T follicular helper cell (primary cell): ENCODE measurements around the gene MYOM3.

Experiments
- DNase-seq: peaks from one replicate; pipeline ENCODE4 v3.0.0-alpha.2; 2020; ENCODE audit warnings: low read depth

The MYOM3 gene

GRCh38 chr1:24138476-24139221 lies 26.7 kb upstream of the MYOM3 start:
- DNase-seq, result no peak

- DNase-seq, result no peak
Observed at GRCh38 chr1:24136956-24137539, 25.1 kb upstream of the MYOM3 start.

- no peak for DNase-seq
Observed at GRCh38 chr1:24134376-24134775, 22.4 kb upstream of the MYOM3 start.

GRCh38 chr1:24133819-24134218 lies 21.9 kb upstream of the MYOM3 start:
- DNase-seq, result no peak

DNA sequence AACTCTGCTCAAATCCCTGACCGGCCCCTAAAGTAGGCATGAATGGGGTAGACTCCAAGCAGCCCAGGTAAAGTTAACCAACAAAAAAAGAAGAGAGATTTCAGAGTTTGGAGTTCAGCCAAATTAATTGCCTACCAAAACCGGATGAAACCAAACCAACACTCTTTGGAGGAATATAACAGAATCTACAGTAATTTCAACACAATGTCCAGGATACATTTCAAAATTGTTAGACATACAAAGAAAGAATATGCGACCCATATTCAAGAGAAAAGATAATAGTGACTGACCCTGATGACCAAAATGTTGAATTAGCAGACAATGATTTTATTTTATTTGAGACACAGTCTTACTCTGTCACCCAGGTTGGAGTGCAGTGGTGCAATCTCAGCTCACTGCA lies 18.4 kb upstream of the MYOM3 start:
- DNase-seq, result no peak

GRCh38 chr1:24127801-24128363 lies 15.9 kb upstream of the MYOM3 start:
- DNase-seq, result no peak

GRCh38 chr1:24127134-24127800 lies 15.3 kb upstream of the MYOM3 start:
- no peak for DNase-seq

- no peak for DNase-seq
Observed at GRCh38 chr1:24126672-24127023, 14.7 kb upstream of the MYOM3 start.

DNA sequence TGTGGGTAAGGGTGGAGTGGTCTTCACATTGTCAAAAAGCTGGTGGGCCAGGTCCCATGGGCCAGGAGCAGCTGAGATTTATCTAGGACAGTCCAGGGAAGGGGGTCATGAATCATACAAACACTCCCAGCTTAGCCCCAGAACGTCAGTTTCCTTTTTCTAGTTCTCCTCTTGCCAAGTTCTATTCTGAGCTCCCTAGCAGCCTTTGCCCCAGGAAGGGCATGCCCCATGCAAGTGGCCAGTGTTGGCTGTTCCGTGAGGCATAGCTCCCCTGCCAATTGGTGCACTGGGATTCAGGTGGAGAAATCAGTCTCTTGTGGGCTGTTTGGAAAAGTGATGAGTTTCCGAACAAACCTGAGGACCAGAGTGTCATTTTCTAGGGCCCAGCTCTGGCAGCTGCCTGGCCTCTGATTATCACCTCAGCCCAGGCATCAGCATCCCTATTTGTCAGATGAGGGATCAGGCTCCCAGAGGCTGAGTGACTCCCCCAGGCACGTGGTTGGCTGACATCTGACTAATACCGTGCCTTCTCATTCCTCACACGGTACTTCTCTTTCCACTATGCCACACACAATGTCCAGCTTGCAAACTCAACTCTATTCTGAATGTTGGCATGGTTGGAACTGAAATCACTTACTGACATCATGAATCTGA lies 14.2 kb upstream of the MYOM3 start:
- DNase-seq, result no peak

GRCh38 chr1:24125456-24125855 lies 13.5 kb upstream of the MYOM3 start:
- DNase-seq, result no peak

DNA sequence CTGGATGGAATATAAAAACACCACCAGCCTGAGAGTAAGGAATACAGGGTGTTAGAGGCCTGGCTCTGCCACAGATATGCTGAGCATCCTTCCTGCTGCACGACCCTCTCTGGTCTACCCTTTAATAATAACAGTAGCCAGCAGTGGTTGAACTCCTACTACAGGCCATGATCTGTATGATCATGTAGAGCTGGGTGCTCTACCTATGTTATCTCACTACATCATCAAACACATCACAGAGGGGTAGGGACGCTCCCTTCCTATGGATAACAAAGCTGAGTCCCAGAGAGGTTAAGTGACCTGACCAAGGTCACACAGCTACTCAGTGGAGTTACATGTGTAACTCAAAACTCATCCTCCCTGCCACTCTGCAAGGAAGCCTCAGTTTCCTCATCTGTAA lies 13.0 kb upstream of the MYOM3 start:
- no peak for DNase-seq

GRCh38 chr1:24123611-24124010 lies 11.7 kb upstream of the MYOM3 start:
- no peak for DNase-seq

- DNase-seq, result no peak
Observed at GRCh38 chr1:24122776-24123175, 10.8 kb upstream of the MYOM3 start.

- no peak for DNase-seq
Observed at GRCh38 chr1:24121406-24121805, 9.5 kb upstream of the MYOM3 start.

DNA sequence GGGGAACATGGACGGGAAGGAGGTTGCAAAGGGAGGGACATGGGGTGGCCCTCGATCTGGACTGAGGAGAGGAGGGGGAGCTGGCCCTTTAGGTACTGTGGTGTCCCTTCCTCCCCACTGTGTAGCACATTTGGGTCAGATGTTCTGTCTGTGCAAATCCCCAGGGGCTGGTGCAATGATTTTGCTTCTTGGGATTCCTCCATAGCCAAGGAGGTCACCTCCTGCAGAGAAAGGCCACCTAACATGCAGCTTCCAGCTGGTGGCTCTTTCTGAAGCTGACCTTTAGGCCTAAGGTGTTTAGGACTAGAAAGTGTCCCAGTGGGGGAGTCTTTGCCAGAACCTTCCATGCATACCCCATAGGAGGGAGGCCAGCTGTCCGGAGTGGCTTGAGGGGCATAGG lies 9.0 kb upstream of the MYOM3 start:
- no peak for DNase-seq

DNA sequence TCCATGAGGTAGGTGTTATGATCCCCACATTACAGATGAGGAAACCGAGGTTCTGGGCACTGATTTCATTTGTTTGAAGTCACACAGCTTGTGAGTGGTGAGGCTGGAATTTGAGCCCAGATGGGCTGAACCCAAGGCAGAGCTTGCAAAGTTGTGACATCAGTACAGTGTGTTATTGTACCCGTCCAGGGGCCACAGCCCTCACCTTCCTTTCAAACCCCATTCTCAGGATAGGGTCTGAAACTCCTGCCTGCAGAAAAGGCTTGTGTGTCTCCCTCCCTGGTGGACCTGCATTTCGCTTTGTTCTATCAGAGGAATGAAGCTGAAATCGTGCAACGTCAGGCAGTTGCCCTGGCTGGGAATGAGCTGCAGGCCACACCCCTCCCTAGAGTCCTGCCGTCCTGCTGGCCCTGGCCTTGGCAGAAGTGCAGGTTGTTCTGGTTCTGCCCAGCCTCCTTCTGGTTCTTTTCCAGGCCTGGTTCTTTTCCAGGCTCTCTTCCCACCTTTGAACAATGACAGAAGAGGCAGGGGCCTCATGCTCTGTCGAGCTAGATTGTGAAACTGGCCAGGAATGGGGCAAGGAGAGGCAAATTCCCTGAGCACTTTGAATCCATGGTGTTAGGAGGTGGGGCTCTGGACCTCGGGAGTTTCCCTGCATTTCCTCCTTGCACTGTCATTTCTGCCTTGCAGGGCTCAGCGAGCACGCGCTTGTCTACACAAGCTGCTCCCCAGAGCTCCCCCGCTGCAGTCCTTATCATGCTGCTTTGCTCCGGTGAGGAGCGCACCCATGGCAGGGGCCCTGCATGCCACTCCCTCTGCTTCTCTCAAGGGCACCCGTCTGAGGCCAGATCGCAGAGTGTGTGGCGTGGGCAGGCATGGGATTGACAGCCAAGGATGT lies 8.2 kb upstream of the MYOM3 start:
- DNase-seq, result no peak

GRCh38 chr1:24119489-24119858 lies 7.5 kb upstream of the MYOM3 start:
- no peak for DNase-seq

GRCh38 chr1:24118410-24119242 lies 6.7 kb upstream of the MYOM3 start:
- DNase-seq, result no peak

GRCh38 chr1:24117722-24118409 lies 5.9 kb upstream of the MYOM3 start:
- DNase-seq, result no peak

DNA sequence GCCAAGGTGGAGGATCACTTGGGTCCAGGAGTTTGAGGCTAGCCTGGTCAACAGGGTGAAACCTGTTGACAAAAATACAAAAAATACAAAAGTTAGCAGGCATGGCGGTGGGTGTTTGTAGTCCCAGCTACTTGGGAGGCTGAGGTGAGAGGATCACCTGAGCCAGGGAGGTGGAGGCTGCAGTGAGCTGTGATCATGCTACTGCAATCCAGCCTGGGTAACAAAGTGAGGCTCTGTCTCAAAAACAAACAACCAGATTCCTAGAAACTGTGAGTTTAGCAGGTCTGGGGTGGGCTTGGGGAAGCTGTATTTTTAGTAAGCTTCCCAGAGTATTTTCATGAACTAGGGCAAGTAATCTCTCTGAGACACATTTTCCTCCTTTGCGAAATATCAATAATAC lies 5.2 kb upstream of the MYOM3 start:
- DNase-seq, result no peak
